ENCODE results near the gene GTF2IRD1.

DNA sequence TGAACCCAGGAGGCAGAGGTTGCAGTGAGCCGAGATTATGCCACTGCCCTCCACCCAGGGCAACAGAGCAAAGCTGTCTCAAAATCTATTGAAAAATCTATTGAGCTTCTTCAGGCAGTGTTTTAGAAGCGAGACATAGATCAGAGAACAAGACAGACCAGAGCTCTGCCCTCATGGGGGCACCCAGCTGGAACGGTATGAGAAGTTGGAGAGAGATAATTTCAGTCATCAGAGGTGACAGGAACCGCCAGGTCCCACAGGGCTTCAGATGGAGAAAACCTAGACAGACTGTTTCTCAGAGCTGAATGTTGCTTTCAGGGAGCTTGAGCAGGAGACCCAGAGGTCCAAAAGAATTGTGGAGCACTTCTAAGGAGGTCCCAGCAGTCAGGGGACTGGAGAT, 14.2 kb upstream of the GTF2IRD1 start:
- no peak for TF ChIP-seq EZH2 (IDR thresholded peaks at IDR 0.05; ENCODE audit: borderline replicate concordance)
- TF ChIP-seq EZH2phosphoT487 (IDR thresholded peaks at IDR 0.05; ENCODE audit: low read depth, severe bottlenecking, unreplicated experiment) = no peak

Measured in hepatocyte (in vitro differentiated cells).